ENCODE measurements around the gene DPYSL3. TPM values are rescaled to one million over a fixed set of nuclear protein-coding genes. Genes with fewer than 3 reads are reported as not detected.

DPYSL3 gene
- total RNA-seq, 4 donors from 2014 or later, result 31.3 to 46.0 (median 35.1) TPM

DNA sequence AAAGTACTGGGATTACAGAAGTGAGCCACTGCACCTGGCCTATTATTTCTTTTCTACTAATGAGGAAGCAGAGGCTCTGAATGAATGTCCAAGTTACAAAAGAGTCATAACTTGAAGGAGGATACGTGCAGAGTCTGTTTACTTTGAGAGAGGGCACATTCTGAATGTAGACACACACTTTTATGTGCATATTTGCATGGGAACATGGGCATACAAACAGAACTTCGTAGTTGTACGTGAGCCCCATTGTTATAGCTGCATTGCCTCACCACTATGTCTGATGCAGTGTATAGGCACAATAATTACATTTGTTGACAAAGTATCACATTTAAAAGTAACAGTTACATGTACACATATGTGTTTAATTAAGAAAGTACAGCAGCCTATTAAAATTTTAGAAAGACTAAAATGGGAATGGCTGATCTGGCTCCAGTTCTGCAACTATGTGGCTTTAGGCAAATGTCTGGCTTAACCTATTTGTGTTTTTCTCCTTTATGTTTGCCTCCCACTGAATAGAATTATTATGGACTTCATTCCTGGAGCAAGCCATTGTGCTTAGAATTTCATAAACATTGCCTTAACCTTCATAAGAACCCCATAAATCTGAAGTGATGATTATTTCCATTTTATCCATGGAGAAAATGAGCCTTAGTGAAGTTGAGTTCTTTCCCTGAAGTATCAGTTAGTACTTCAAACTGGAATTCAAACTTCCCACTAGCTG is 3.0 kb upstream of the DPYSL3 start:
- TF ChIP-seq, protein P1, sequence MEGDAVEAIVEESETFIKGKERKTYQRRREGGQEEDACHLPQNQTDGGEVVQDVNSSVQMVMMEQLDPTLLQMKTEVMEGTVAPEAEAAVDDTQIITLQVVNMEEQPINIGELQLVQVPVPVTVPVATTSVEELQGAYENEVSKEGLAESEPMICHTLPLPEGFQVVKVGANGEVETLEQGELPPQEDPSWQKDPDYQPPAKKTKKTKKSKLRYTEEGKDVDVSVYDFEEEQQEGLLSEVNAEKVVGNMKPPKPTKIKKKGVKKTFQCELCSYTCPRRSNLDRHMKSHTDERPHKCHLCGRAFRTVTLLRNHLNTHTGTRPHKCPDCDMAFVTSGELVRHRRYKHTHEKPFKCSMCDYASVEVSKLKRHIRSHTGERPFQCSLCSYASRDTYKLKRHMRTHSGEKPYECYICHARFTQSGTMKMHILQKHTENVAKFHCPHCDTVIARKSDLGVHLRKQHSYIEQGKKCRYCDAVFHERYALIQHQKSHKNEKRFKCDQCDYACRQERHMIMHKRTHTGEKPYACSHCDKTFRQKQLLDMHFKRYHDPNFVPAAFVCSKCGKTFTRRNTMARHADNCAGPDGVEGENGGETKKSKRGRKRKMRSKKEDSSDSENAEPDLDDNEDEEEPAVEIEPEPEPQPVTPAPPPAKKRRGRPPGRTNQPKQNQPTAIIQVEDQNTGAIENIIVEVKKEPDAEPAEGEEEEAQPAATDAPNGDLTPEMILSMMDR (IDR thresholded peaks at IDR 0.05; ENCODE audit: low read depth), result no peak

DNA sequence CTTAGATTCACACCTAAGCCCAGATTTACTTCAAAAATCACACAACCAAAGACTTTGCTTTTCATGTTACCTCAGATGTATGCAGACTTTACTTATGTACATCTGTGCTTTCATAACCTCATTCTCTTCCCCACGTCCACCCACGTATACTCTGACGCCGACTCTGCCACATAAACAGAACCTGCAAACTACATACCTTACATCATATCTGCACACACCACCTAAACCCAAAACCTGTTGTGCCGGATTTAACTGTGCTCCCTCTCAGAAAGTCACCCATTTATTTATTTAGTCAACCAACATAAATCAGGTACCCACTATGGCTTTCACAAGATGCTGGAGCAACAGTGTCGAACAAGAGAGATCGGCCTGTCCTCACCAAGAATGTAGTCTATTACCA is 1.0 kb upstream of the DPYSL3 start:
- TF ChIP-seq, protein P1 (IDR thresholded peaks at IDR 0.05; ENCODE audit: low read depth), result no peak

DNA sequence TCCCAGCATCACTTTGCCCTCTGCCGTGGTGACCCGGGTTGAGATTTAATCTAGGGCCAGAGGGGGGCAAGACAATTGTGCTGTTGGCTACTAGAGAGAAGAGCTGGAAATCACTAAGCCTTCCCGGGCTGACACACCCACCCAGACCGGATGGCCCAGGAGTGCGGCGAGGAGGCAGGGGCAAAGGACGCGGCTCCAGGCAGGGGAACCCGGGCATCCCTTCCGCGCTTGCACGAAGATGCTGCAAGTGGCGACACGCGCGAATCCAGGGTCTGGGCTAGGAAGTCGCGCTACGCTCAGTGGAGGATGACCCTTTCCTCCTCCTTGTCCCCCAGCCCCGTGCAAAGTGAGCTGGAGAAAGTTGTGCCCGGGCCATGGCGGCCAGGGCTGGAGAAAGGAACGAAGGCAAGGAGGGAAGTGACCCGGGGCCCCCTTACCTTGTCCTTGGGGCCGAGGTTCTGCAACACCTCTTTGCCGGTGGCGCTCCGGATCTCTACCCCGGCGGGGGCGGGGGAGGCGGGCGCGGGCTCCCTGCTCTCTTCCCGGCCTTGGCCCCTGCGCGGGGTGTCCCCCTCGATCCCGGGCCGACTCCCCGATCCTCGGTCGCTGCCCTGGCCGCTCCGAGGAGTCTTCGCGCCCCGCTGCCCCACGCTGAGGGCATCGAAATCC is 693 bp downstream of the DPYSL3 start:
- TF ChIP-seq, protein P1 (IDR thresholded peaks at IDR 0.05; ENCODE audit: low read depth), result no peak

DNA sequence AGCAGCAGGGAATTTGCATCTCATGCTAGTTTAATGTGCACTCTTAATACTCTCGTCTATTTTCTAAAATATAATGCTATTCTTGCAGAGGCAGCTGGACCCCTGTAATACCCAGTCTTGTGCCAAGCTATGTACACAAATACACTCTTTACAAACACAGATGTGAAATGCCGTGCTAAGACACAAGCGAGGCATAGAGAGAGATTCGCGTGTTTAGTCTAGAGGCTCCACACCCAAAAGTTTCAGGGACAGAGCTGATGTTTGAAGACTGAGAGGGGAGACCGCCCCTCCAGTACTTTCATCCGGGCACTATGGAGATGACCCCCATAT is 1.2 kb downstream of the DPYSL3 start:
- TF ChIP-seq, protein P1 (IDR thresholded peaks at IDR 0.05; ENCODE audit: low read depth), result no peak

DNA sequence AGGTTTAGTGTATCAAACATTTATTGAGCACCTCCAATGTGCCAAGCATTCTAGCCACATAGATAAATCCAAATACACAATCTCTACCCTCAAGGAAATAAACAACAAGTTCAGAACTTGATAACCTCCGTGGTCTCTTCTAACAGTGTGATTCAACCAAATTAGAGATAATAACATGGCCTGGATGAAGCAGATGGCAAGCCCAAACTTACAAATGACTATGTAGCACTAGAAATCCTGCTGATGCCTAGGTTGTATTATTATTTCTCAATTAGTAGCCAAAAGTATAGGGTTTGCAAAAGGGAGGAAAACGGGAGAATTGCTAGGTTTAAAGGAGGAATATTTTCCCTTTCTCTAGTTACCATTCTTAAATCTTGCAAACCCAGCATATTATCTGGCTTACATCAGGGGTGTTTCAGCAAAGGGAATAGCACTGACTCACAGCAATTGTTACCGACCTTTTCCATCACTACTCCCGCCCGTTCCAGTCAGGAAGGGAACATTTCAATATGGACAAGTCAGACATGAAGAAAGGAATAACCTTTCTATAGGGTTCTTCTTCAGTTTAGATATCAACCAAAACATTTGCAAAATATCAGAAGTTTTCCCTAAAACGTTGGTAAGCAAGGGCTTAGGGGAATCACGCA is 2.3 kb downstream of the DPYSL3 start:
- TF ChIP-seq, protein P1 (IDR thresholded peaks at IDR 0.05; ENCODE audit: low read depth), result no peak

DNA sequence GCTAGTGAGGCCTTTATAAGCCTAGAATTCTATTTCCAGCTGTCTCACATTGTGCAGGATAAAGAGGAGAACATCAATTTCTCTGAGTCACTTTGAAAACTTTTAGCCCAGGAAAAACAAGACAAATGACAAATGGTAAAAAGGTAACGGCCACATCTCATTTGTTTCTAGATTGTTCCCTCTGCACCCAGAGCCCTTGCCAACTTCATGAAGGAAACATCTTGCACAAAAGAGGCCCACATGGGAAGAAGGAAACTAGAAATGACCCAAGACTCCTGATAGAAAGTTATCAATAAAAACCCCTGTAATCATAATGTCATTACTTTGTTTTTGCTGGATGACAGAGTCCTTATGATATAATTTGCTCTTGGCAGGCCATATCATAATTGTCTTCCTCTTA is 5.3 kb downstream of the DPYSL3 start:
- TF ChIP-seq, protein P1 (IDR thresholded peaks at IDR 0.05; ENCODE audit: low read depth), result no peak

DNA sequence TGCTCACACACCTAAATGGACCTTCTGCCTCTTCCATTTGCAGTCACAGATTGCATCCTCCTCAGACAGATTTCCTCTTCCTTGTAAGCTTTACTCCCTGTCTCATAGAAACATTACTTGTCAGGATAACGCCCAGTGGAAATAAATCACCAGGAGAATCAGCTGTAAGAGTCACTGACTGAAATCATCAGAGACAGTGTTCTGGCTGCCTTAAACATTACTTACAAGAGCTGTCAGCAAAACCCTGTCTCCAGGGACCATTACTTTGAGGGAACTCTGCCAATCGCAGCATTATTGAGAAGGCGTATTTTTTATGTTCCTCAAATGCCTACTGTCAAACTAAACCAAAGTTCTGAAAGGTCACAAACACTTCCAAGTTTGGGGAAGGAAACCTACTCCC is 5.9 kb downstream of the DPYSL3 start:
- TF ChIP-seq, protein P1 (IDR thresholded peaks at IDR 0.05; ENCODE audit: low read depth), result no peak
